Esophagus squamous epithelium (tissue), 4 donors: ENCODE data around the gene ZNF677.

ENCODE experiments used
- CTCF ChIP-seq, 6 experiments: fragments of 450-650 bp in 4 of 6; fragments of 200-600 bp in 2 of 6; sonication (generic) in 2 of 6; IDR thresholded peaks; one replicate each; pipeline ENCODE4 v1.5.1; 2016 to 2019; ENCODE audit warnings: antibody characterized with exemption in 6 of 6, mild to moderate bottlenecking in 4 of 6, moderate library complexity in 4 of 6
- POLR2A ChIP-seq, 4 donors: fragments of 450-650 bp; IDR thresholded peaks; one replicate each; pipeline ENCODE4 v1.6.1; 2017; ENCODE audit warnings: antibody characterized with exemption in 4 of 4, mild to moderate bottlenecking in 4 of 4, moderate library complexity in 3 of 4

- TF ChIP-seq CTCF (IDR thresholded peaks at IDR 0.05), result no peak
- no peak for TF ChIP-seq POLR2A (IDR thresholded peaks at IDR 0.05)
Observed at GRCh38 chr19:53275480-53275879, 20.8 kb upstream of the ZNF677 start.
